ENCODE results near the gene RNF6. TPM values are rescaled to one million over a fixed set of nuclear protein-coding genes. Genes with fewer than 3 reads are reported as not detected.
A peak's percentile ranks its signal among the peaks of the same experiment; 100 is the strongest.

RNF6 gene
- total RNA-seq (2013; cell fraction: nucleolus; rRNA removed) = 31.2 and 34.8 TPM in 2 replicates
- 28.6 and 32.2 TPM in 2 replicates for total RNA-seq (2014; rRNA removed)
- 48.9 and 50.3 TPM in 2 replicates for total RNA-seq (2014; rRNA removed; fragmentation: Illumina TruSeq; extraction: Trizol)
- 31.3 and 32.4 TPM in 2 replicates for total RNA-seq (2021)
- 19.1 TPM for polyA plus RNA-seq (2011; ENCODE audit: low read depth)
- polyA plus RNA-seq (2011; rRNA removed) = 36.3 and 53.6 TPM in 2 replicates
- 15.2 and 16.0 TPM in 2 replicates for polyA plus RNA-seq (2011; cell fraction: cytosol; rRNA removed)
- polyA plus RNA-seq (2011; cell fraction: nucleus; rRNA removed) = 22.7 and 25.2 TPM in 2 replicates
- polyA plus RNA-seq (2012) = 24.3 and 25.3 TPM in 2 replicates
- 40.3 and 54.0 TPM in 2 replicates for polyA plus RNA-seq (2014; fragmentation: Illumina TruSeq; extraction: Trizol)
- polyA plus RNA-seq (2014; fragmentation: Nextera tagmentation; extraction: Ambion mirVana) = 10 to 100 TPM; 19.0 to 26.8 TPM
- 24.5 and 25.5 TPM in 2 replicates for polyA plus RNA-seq (2014; rRNA removed)
- 10 to 100 TPM; 53.0 to 54.0 TPM for polyA plus RNA-seq (2016; fragmentation: Nextera tagmentation; extraction: Ambion mirVana)
- 39.4 and 50.1 TPM in 2 replicates for polyA minus RNA-seq (2011; rRNA and poly(A)+ RNA removed)
- 17.7 and 26.2 TPM in 2 replicates for polyA minus RNA-seq (2011; cell fraction: cytosol; rRNA and poly(A)+ RNA removed)
- 26.6 and 37.2 TPM in 2 replicates for polyA minus RNA-seq (2011; cell fraction: nucleus; rRNA and poly(A)+ RNA removed)
- percentile 96 among the genes with signal in this experiment for Bru-seq, nascent RNA
- percentile 94 among the genes with signal in this experiment for BruChase-seq, experiment 1, labeled RNA remaining after a 6-hour chase
- BruChase-seq, experiment 2, labeled RNA remaining after a 2-hour chase = percentile 98 among the genes with signal in this experiment
- long read RNA-seq, experiment 1, transcript RNF6-203 (5 exons, 3,706 nt) = minor isoform, 9 of 25 reads
- long read RNA-seq, experiment 1, transcript RNF6-201 (5 exons, 3,282 nt) = major isoform, 11 of 25 reads
- long read RNA-seq, experiment 1, partial matches to known transcripts = 1 of 25 reads
- long read RNA-seq, experiment 1, other reads (novel, unspliced or antisense) = 4 of 25 reads
- long read RNA-seq, experiment 2, transcript RNF6-203 (5 exons, 3,706 nt) = minor isoform, 28 of 169 reads
- long read RNA-seq, experiment 2, transcript RNF6-201 (5 exons, 3,282 nt) = major isoform, 84 of 169 reads
- long read RNA-seq, experiment 2, partial matches to known transcripts = 18 of 169 reads
- long read RNA-seq, experiment 2, other reads (novel, unspliced or antisense) = 38 of 169 reads

GRCh38 chr13:26221721-26222519 lies at the start of gene RNF6:
TSS of gene RNF6 (minus strand) at chr13:26222314. CDS start at chr13:26219649, 2,665 bp downstream.
- ChIA-PET POLR2A (interaction anchor here (1.0 kb wide), 1 partner anchor 37 kb away, joined by 3 read pairs; no protein-coding TSS in a partner anchor), CTCF (interaction anchor here (1.2 to 7.8 kb wide), 2 partner anchors 29 to 35 kb away, joined by 3 to 48 read pairs; no protein-coding TSS in a partner anchor), RAD21 (ENCODE audit: unreplicated experiment) (interaction anchor here (1.0 to 1.1 kb wide), 2 partner anchors 21 to 37 kb away, joined by 3 to 4 read pairs; no protein-coding TSS in a partner anchor), SMC1A (ENCODE audit: uncharacterized antibody, unreplicated experiment) (interaction anchor here (0.8 to 1.5 kb wide), 3 partner anchors 24 to 153 kb away, joined by 3 read pairs; no protein-coding TSS in a partner anchor)
- peak; percentile 98 for ATAC-seq
- no TSS peak for BruUV-seq (replicated peaks)
- Histone ChIP-seq H3K4me2 (ENCODE audit: control insufficient read depth, insufficient read depth) (peak within 1 kb of the TSS; percentile 84), H3K27ac (ENCODE audit: control insufficient read depth, insufficient read depth) (peak within 1 kb of the TSS; percentile 99), H3K36me3 (ENCODE audit: control insufficient read depth in 2 of 2, insufficient read depth in 2 of 2, low read length in 1 of 2) (peaks cover 0 to 16% of the 10 kb centered on the region in 2 experiments; a peak in 2 of 4 replicates), H3K79me2 (ENCODE audit: control insufficient read depth, insufficient read depth, low read length) (peaks cover 28% of the 10 kb centered on the region), H3K27me3 (replicated peaks in 1 of 2; ENCODE audit: control insufficient read depth in 2 of 2, insufficient read depth in 2 of 2, low read length in 1 of 2) (no peaks in the 10 kb centered on the region; a peak in 1 of 4 replicates), H4K20me1 (ENCODE audit: control insufficient read depth, insufficient read depth) (no peaks in the 10 kb centered on the region), H2AFZ (ENCODE audit: control insufficient read depth, low read depth, low read length) (peak within 1 kb of the TSS; percentile 95), H3K9me3 (replicated peaks; ENCODE audit: control insufficient read depth, insufficient read depth, low read length) (no peaks in the 10 kb centered on the region), H3K4me1 (ENCODE audit: control insufficient read depth, insufficient read depth, low read length) (peaks cover 4% of the 10 kb centered on the region), H3K9ac (ENCODE audit: control insufficient read depth, insufficient read depth, low read length) (peak within 1 kb of the TSS; percentile 99), H3K4me3 (peak within 1 kb of the TSS; percentile 86)
- intact Hi-C loops (cut with micrococcal nuclease; ENCODE audit: unreplicated experiment) = loop anchor here (2.0 kb wide), 2 partner anchors 33 to 35 kb away; partner anchors contain the start of gene CDK8
- peak; percentile 83 for FAIRE-seq
- WGBS (ENCODE audit: insufficient coverage, insufficient replicate concordance, low lambda C conversion rate, missing lambda C conversion rate) = under 1% methylated on average over 51 of the region's 67 CpGs
- peak; percentile 96 for DNase-seq (ENCODE audit: low read depth, low spot score)
- in situ Hi-C loops (cut with MboI) = no loop called here
- TF ChIP-seq TAF1 (IDR thresholded peaks at IDR 0.05; ENCODE audit: borderline replicate concordance, low read depth, low read length) = peak; percentile 98
- peak; percentile 37 for TF ChIP-seq MEF2B (IDR thresholded peaks at IDR 0.05; ENCODE audit: partially characterized antibody, poor library complexity, severe bottlenecking)
- no peak for TF ChIP-seq FOXK2 (IDR thresholded peaks at IDR 0.05)
- no peak for TF ChIP-seq RAD21 (IDR thresholded peaks at IDR 0.05; ENCODE audit: insufficient read depth, low read depth, low read length)
- TF ChIP-seq NFYA (IDR thresholded peaks at IDR 0.05; ENCODE audit: borderline replicate concordance, low read depth, low read length) = peak; percentile 93
- no peak; the same call in none of the 2 replicates for TF ChIP-seq CBFB (IDR thresholded peaks at IDR 0.05; ENCODE audit: low read depth)
- no peak for TF ChIP-seq SPI1 (IDR thresholded peaks at IDR 0.05; ENCODE audit: borderline replicate concordance, insufficient read depth, low read depth, low read length)
- TF ChIP-seq SMAD5 (IDR thresholded peaks at IDR 0.05; ENCODE audit: low read depth) = peak; percentile 28; the same call in 1 of the 2 replicates
- no peak for TF ChIP-seq JUNB (IDR thresholded peaks at IDR 0.05)
- TF ChIP-seq MTA3 (IDR thresholded peaks at IDR 0.05; ENCODE audit: borderline replicate concordance, low read length) = no peak
- peak; percentile 32; the same call in 1 of the 2 replicates for TF ChIP-seq TBL1XR1 (IDR thresholded peaks at IDR 0.05; ENCODE audit: low read depth, low read length)
- TF ChIP-seq ATF3 (IDR thresholded peaks at IDR 0.05; ENCODE audit: borderline replicate concordance, extremely low read depth, low read depth, low read length) = no peak
- TF ChIP-seq YBX1 (IDR thresholded peaks at IDR 0.05) = no peak
- TF ChIP-seq IRF4 (IDR thresholded peaks at IDR 0.05; ENCODE audit: low read depth, low read length) = no peak; the same call in none of the 2 replicates
- no peak for TF ChIP-seq EZH2 (IDR thresholded peaks at IDR 0.05; ENCODE audit: borderline replicate concordance, control insufficient read depth, low read depth, low read length)
- 0 out of 2 replicates have a peak, but pooled peaks have one; percentile 83 for TF ChIP-seq CBX5 (IDR thresholded peaks at IDR 0.05; ENCODE audit: low read depth)
- no peak for TF ChIP-seq STAT1 (conservative IDR thresholded peaks at IDR 0.05)
- 0 out of 2 replicates have a peak, but pooled peaks have one; percentile 15 for TF ChIP-seq BRCA1 (IDR thresholded peaks at IDR 0.05; ENCODE audit: low read depth, low read length)
- peak; percentile 52 for TF ChIP-seq SIX5 (IDR thresholded peaks at IDR 0.05; ENCODE audit: low read depth, low read length, severe bottlenecking)
